HG03457 (cell line): ENCODE results near the gene TACR1.
"Not testable (repeated sequence)": the region's sequence is repeated elsewhere in the genome, so short reads cannot be mapped to it uniquely, and the experiment has no call there.

Experiments used
- ATAC-seq: cut with Tn5 transposase; IDR thresholded peaks from one replicate; pipeline ENCODE4 v1.9.1; 2021; ENCODE audit warnings: moderate number of reproducible peaks; ENCODE audit not compliant: unreplicated experiment

Gene TACR1

GRCh38 chr2:75195076-75195691 is 4.1 kb downstream of the TACR1 start:
- ATAC-seq: no peak

- no peak for ATAC-seq
Measured at GRCh38 chr2:75194184-75194868, 5.0 kb downstream of the TACR1 start.

GRCh38 chr2:75192496-75192895 is 6.8 kb downstream of the TACR1 start:
- no peak for ATAC-seq

- no peak for ATAC-seq
Measured at GRCh38 chr2:75190271-75190990, 8.9 kb downstream of the TACR1 start.

GRCh38 chr2:75186821-75187220 is 12.5 kb downstream of the TACR1 start:
- no peak for ATAC-seq

- no peak for ATAC-seq
Measured at GRCh38 chr2:75182606-75183005, 16.7 kb downstream of the TACR1 start.

- ATAC-seq: no peak
Measured at GRCh38 chr2:75180476-75180875, 18.8 kb downstream of the TACR1 start.

GRCh38 chr2:75177427-75177826 is 21.9 kb downstream of the TACR1 start:
- no peak for ATAC-seq

GRCh38 chr2:75175456-75175855 is 23.9 kb downstream of the TACR1 start:
- ATAC-seq: no peak

GRCh38 chr2:75174981-75175380 is 24.3 kb downstream of the TACR1 start:
- ATAC-seq: no peak

- ATAC-seq: no peak
Measured at GRCh38 chr2:75174519-75174918, 24.8 kb downstream of the TACR1 start.

GRCh38 chr2:75173740-75174139 is 25.6 kb downstream of the TACR1 start:
- ATAC-seq: no peak

GRCh38 chr2:75171423-75171822 is 27.9 kb downstream of the TACR1 start:
- not testable (repeated sequence) for ATAC-seq

GRCh38 chr2:75170889-75171288 is 28.4 kb downstream of the TACR1 start:
- ATAC-seq: no peak

- no peak for ATAC-seq
Measured at GRCh38 chr2:75168186-75168585, 31.1 kb downstream of the TACR1 start.

- ATAC-seq: no peak
Measured at GRCh38 chr2:75166491-75166890, 32.8 kb downstream of the TACR1 start.

GRCh38 chr2:75162897-75163296 is 36.4 kb downstream of the TACR1 start:
- ATAC-seq: no peak

GRCh38 chr2:75162259-75162658 is 37.1 kb downstream of the TACR1 start:
- ATAC-seq: no peak

- no peak for ATAC-seq
Measured at GRCh38 chr2:75157435-75157834, 41.9 kb downstream of the TACR1 start.

- ATAC-seq: no peak
Measured at GRCh38 chr2:75155115-75155514, 44.2 kb downstream of the TACR1 start.

GRCh38 chr2:75153221-75153620 is 46.1 kb downstream of the TACR1 start:
- ATAC-seq: no peak

GRCh38 chr2:75152243-75152642 is 47.1 kb downstream of the TACR1 start:
- ATAC-seq: not testable (repeated sequence)
